Measurements from ENCODE around the gene RNF144A. TPM values are rescaled to one million over a fixed set of nuclear protein-coding genes. Genes with fewer than 3 reads are reported as not detected.
A peak's percentile ranks its signal among the peaks of the same experiment; 100 is the strongest.

Gene RNF144A
- total RNA-seq, 2 experiments from 2014 or later: 21.4 to 22.7 TPM

GRCh38 chr2:7037340-7038333, 120.4 kb downstream of the RNF144A start:
- ChIA-PET POLR2A (no interaction called here), CTCF (interaction anchor here (2.3 kb wide), 1 partner anchor 140 kb away, joined by 12 read pairs; no protein-coding TSS in a partner anchor)
- Mint-ChIP-seq H3K36me3 (peaks cover 9% of the 10 kb centered on the region), H3K9me3 (no peaks in the 10 kb centered on the region), H3K27ac (no peak overlapping the region), H3K27me3 (no peaks in the 10 kb centered on the region), H3K4me3 (no peak overlapping the region), H3K4me1 (ENCODE audit: low read depth) (no peaks in the 10 kb centered on the region)
- intact Hi-C loops (cut with micrococcal nuclease): no loop called here
- DNase-seq: peak; percentile 64

DNA sequence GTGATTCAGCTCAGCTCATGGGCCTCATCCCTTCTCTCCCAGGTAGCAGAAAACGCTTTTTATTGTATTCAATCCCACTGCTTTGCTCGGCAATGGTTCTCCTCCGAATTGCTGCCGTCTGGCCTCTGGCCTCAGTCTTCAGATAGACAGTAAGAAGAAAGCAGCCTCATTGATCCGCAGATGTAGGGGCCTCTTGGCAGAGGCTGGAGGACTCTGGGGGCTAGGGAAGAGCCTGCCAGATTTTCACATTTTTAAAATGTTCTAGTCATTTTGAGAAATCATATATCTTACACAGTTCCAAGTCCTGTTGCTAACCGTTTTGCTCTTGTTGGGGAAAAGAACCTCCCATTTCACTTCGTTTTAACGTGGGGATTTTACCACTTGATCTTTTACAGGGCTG, 123.3 kb downstream of the RNF144A start:
- Mint-ChIP-seq H3K27ac (no peak overlapping the region), H3K4me3 (no peak overlapping the region), H3K9me3 (no peaks in the 10 kb centered on the region), H3K36me3 (peaks cover 17% of the 10 kb centered on the region), H3K27me3 (no peaks in the 10 kb centered on the region), H3K4me1 (ENCODE audit: low read depth) (peaks cover 2% of the 10 kb centered on the region)
- intact Hi-C loops (cut with micrococcal nuclease): no loop called here
- DNase-seq: no peak
- CTCF ChIA-PET: interaction anchor here (1.8 kb wide), 1 partner anchor 124 kb away, joined by 7 read pairs; the partner anchor contains the start of gene RNF144A
- POLR2A ChIA-PET: no interaction called here

GRCh38 chr2:7041421-7041820, 124.2 kb downstream of the RNF144A start:
- no peaks in the 10 kb centered on the region for H3K9me3 Mint-ChIP-seq
- H3K27ac Mint-ChIP-seq: no peak overlapping the region
- no peaks in the 10 kb centered on the region for H3K27me3 Mint-ChIP-seq
- POLR2A ChIA-PET: no interaction called here
- no peak overlapping the region for H3K4me3 Mint-ChIP-seq
- intact Hi-C loops (cut with micrococcal nuclease): no loop called here
- no peak for DNase-seq
- peaks cover 2% of the 10 kb centered on the region for H3K4me1 Mint-ChIP-seq (ENCODE audit: low read depth)
- peaks cover 19% of the 10 kb centered on the region for H3K36me3 Mint-ChIP-seq
- CTCF ChIA-PET: interaction anchor here (1.8 kb wide), 1 partner anchor 125 kb away, joined by 7 read pairs; the partner anchor contains the start of gene RNF144A

GRCh38 chr2:7043690-7044089, 126.5 kb downstream of the RNF144A start:
- Mint-ChIP-seq H3K27ac (no peak overlapping the region), H3K27me3 (no peaks in the 10 kb centered on the region), H3K4me3 (no peak overlapping the region), H3K36me3 (peaks cover 22% of the 10 kb centered on the region), H3K9me3 (no peaks in the 10 kb centered on the region), H3K4me1 (ENCODE audit: low read depth) (peaks cover 2% of the 10 kb centered on the region)
- CTCF ChIA-PET: interaction anchor here (0.7 to 6.3 kb wide), 39 partner anchors 8 to 223 kb away, joined by 3 to 109 read pairs (median 6); partner anchors contain the start of genes CMPK2 and RNF144A
- no peak for DNase-seq
- intact Hi-C loops (cut with micrococcal nuclease): loop anchor here (1.0 kb wide), 2 partner anchors 146 to 217 kb away; no protein-coding TSS in a partner anchor
- POLR2A ChIA-PET: interaction anchor here (1.5 kb wide), 1 partner anchor 146 kb away, joined by 3 read pairs; no protein-coding TSS in a partner anchor

DNA sequence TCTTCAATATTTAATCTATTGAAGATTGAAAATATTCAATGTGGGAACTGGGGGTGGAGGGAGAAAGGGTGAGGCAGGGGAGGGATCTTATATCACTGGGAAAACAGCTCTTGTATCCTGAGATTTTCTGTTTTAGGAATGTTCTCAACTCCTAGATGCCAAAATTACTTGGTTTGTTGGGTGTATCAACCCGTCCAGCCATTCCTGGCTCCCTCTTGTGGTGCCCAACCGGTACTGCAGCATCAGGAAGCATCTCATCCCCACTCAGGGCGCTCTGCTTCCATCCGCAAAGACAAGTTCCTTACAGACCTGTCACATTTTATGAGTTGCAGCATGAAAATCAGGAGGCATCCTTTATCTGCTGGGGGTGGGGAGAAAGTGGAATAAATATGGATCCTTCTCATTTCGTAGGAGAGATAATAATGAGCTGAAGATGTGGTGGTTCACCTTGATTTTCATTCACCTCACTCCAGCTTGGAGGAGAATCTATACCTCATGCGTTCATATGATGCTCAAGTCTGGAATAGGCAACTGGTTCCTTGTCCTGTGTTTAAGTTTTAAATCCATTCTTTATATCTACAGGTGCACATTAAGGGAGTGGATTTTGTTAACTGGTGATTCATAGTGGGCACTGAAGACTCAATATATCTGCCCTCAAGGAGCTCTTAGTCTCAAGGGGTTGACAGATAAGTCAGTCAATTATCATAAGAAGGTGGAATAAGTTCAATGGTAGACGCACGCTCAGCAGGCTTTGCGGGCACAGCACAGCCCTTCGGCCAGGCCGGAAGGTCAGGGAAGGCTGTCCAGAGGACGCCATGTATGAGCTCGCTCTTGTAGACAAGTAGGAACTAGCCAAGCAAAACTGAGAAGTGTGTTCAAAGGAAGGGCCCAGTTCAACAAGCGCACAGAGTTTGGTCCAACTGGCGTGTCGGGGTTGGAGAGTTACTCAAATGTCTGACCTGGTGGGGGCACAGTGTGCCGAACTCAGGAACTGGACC, 127.3 kb downstream of the RNF144A start:
- CTCF ChIA-PET: interaction anchor here (0.7 to 6.3 kb wide), 49 partner anchors 8 to 224 kb away, joined by 3 to 109 read pairs (median 5); partner anchors contain the start of genes CMPK2 and RNF144A
- no peaks in the 10 kb centered on the region for H3K9me3 Mint-ChIP-seq
- POLR2A ChIA-PET: interaction anchor here (1.5 kb wide), 1 partner anchor 147 kb away, joined by 3 read pairs; no protein-coding TSS in a partner anchor
- no peak overlapping the region for H3K4me3 Mint-ChIP-seq
- peaks cover 2% of the 10 kb centered on the region for H3K4me1 Mint-ChIP-seq (ENCODE audit: low read depth)
- H3K27me3 Mint-ChIP-seq: no peaks in the 10 kb centered on the region
- no peak overlapping the region for H3K27ac Mint-ChIP-seq
- peak; percentile 71 for DNase-seq
- intact Hi-C loops (cut with micrococcal nuclease): loop anchor here (1.0 kb wide), 2 partner anchors 147 to 218 kb away; no protein-coding TSS in a partner anchor
- peaks cover 22% of the 10 kb centered on the region for H3K36me3 Mint-ChIP-seq

GRCh38 chr2:7045601-7046590, 128.7 kb downstream of the RNF144A start:
- intact Hi-C loops (cut with micrococcal nuclease): no loop called here
- Mint-ChIP-seq H3K9me3 (no peaks in the 10 kb centered on the region), H3K27me3 (no peaks in the 10 kb centered on the region), H3K4me3 (no peak overlapping the region), H3K36me3 (peaks cover 17% of the 10 kb centered on the region), H3K4me1 (ENCODE audit: low read depth) (peaks cover 2% of the 10 kb centered on the region), H3K27ac (no peak overlapping the region)
- ChIA-PET POLR2A (no interaction called here), CTCF (interaction anchor here (1.3 to 6.3 kb wide), 6 partner anchors 9 to 151 kb away, joined by 3 to 109 read pairs (median 17); no protein-coding TSS in a partner anchor)
- no peak for DNase-seq

DNA sequence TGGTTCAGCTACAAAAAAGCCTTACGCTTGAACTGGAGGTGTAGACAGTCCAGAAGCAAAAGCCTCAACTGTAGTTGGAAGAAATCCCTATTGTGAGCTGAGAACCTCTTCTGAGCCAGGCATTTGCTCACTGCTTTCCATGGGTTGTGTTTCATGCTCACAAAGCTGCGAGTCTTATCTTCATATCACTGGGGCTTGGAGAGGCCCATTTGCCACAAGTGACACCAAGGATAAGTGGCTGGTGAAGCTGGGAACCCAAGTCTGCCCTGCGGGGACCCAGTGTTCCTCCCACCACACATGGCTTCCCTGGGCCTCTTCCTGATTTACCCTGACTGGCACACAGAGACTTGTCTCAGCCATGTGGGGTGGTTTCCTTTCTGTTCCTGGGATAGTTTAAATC, 130.4 kb downstream of the RNF144A start:
- POLR2A ChIA-PET: no interaction called here
- Mint-ChIP-seq H3K9me3 (no peaks in the 10 kb centered on the region), H3K4me1 (ENCODE audit: low read depth) (peaks cover 2% of the 10 kb centered on the region), H3K27ac (no peak overlapping the region), H3K4me3 (no peak overlapping the region), H3K36me3 (peaks cover 15% of the 10 kb centered on the region), H3K27me3 (no peaks in the 10 kb centered on the region)
- intact Hi-C loops (cut with micrococcal nuclease): no loop called here
- CTCF ChIA-PET: interaction anchor here (6.3 kb wide), 1 partner anchor 153 kb away, joined by 109 read pairs; no protein-coding TSS in a partner anchor
- DNase-seq: no peak

DNA sequence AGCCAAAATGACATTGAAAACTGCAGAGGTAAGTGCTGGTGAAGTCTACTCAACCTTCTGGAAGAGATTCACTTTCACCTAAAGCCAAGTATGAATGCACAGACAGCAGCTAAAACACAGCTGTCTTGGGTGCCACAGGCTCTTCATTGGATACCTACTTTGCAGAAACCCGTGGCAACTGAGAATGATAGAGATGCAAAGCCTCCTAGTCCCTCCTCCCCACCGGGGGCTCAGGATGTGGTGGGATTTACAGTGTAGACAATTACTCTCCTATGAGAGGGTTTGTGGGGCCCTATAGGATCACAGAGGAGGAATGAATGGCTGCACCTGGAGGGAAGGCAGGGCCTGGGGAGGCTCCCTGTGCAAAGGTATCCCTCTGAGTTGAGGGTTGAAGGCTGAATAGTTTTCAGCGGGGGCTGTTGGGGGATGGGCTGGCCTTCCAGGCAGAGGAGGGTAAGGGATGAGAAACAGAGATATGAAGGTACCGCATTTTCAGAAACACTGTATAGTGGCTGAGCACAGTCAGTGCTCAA, 131.6 kb downstream of the RNF144A start:
- peaks cover 15% of the 10 kb centered on the region for H3K36me3 Mint-ChIP-seq
- no peak overlapping the region for H3K27ac Mint-ChIP-seq

GRCh38 chr2:7052404-7052803, 135.2 kb downstream of the RNF144A start:
- DNase-seq: no peak
- intact Hi-C loops (cut with micrococcal nuclease): no loop called here
- no peak overlapping the region for H3K27ac Mint-ChIP-seq
- no peaks in the 10 kb centered on the region for H3K9me3 Mint-ChIP-seq
- no peaks in the 10 kb centered on the region for H3K36me3 Mint-ChIP-seq
- H3K4me1 Mint-ChIP-seq (ENCODE audit: low read depth): no peaks in the 10 kb centered on the region
- no peak overlapping the region for H3K4me3 Mint-ChIP-seq
- H3K27me3 Mint-ChIP-seq: no peaks in the 10 kb centered on the region
- ChIA-PET CTCF (interaction anchor here (1.0 to 1.2 kb wide), 2 partner anchors 9 to 141 kb away, joined by 3 to 4 read pairs; no protein-coding TSS in a partner anchor), POLR2A (interaction anchor here (0.6 kb wide), 1 partner anchor 151 kb away, joined by 5 read pairs; no protein-coding TSS in a partner anchor)

More for the DNA sequence above, 131.6 kb downstream of the RNF144A start:
- ChIA-PET POLR2A (no interaction called here), CTCF (no interaction called here)
- Mint-ChIP-seq H3K9me3 (no peaks in the 10 kb centered on the region), H3K4me3 (no peak overlapping the region), H3K4me1 (ENCODE audit: low read depth) (peaks cover 2% of the 10 kb centered on the region), H3K27me3 (no peaks in the 10 kb centered on the region)
- no peak for DNase-seq
- intact Hi-C loops (cut with micrococcal nuclease): no loop called here

DNA sequence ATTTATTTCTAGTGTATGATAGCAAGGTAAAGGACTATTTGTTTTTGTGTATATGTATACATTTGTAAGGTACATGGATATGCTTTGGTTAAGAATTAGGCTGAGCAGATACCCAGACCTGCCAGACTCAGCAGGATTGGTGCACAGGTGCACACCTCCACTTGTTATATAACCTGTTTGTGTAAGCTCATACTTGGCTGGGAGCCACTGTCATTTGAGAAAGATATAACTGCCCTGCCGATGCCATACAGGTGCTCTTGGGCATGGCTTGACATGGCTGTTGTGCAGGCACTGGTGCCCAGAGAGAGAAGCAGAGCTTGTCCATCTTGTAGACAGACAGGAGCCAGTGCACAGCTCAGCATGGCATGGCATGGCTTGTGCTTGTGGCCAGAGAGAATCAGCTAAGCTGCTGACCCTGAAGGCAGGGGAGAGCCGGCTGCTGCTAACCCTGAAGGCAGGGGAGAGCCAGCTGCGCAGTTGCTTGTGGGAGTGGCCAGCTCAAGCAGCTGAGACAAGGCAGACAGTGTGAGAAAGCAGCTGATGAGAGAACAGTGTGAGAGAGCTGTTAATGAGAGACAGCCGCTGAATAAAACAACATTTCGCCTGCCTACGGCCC, 136.5 kb downstream of the RNF144A start:
- no peaks in the 10 kb centered on the region for H3K9me3 Mint-ChIP-seq
- H3K27ac Mint-ChIP-seq: no peak overlapping the region
- CTCF ChIA-PET: interaction anchor here (1.4 to 2.6 kb wide), 3 partner anchors 10 to 157 kb away, joined by 4 to 14 read pairs (median 5); no protein-coding TSS in a partner anchor
- peaks cover 5% of the 10 kb centered on the region for H3K4me1 Mint-ChIP-seq (ENCODE audit: low read depth)
- no peak for DNase-seq
- no peak overlapping the region for H3K4me3 Mint-ChIP-seq
- intact Hi-C loops (cut with micrococcal nuclease): no loop called here
- POLR2A ChIA-PET: no interaction called here
- no peaks in the 10 kb centered on the region for H3K27me3 Mint-ChIP-seq
- no peaks in the 10 kb centered on the region for H3K36me3 Mint-ChIP-seq

Measured in activated CD4-positive, alpha-beta memory T cell treated with anti-CD3 and anti-CD28 coated beads for 36 hours (primary cell).